Measurements from ENCODE around the gene ENDOV.

ENDOV gene

GRCh38 chr17:80432961-80433550, 18.1 kb downstream of the ENDOV start:
- DNase-seq, result no peak

GRCh38 chr17:80433916-80434666, 19.1 kb downstream of the ENDOV start:
- DNase-seq, result no peak

DNA sequence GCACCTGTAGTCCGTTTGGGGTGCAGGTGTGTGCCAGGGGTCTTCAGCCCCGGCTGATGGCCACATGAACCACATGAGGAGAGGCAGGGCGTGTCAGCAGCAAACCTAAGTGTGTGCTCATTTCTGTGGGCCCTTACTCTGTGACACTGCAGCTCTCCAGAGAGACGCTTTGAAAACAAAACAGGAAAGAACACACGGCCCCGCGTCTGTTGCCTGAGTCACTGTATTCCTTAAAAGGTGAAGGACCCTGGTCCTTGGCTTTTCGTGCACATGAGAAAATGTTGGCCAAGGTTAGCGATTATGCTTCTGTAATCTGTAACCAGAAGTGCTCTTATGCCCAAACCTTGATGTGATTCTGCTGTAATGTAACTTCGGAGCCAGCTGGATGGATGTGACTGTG, 22.6 kb downstream of the ENDOV start:
- DNase-seq, result no peak

DNA sequence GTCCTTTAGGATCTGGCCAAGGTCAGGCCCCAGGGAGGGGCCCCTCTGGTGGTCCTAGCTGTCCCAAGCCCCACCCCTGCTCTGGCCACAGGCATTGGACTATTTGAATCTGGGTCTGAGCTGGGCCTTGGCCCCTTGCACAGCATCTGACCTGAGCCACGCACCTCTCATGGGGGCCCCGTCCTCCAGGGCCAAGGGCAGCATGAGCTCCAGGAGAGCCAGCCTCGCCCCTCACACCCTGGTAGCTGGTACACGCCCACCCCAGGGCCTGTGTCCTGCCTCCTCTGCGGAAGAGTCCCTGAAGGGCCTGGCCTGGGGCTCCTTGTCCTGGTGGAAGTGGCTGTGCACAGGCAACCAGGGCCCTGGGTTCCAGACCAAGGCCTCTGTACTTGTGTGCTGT, 23.8 kb downstream of the ENDOV start:
- DNase-seq, result no peak

- DNase-seq, result no peak
Observed at GRCh38 chr17:80439499-80439898, 24.5 kb downstream of the ENDOV start.

GRCh38 chr17:80441133-80441578, 26.2 kb downstream of the ENDOV start:
- peak; percentile 77 for DNase-seq

- no peak for DNase-seq
Observed at GRCh38 chr17:80441598-80442322, 26.8 kb downstream of the ENDOV start.

GRCh38 chr17:80442323-80442659, 27.3 kb downstream of the ENDOV start:
- no peak for DNase-seq

GRCh38 chr17:80442764-80443163, 27.8 kb downstream of the ENDOV start:
- no peak for DNase-seq

DNA sequence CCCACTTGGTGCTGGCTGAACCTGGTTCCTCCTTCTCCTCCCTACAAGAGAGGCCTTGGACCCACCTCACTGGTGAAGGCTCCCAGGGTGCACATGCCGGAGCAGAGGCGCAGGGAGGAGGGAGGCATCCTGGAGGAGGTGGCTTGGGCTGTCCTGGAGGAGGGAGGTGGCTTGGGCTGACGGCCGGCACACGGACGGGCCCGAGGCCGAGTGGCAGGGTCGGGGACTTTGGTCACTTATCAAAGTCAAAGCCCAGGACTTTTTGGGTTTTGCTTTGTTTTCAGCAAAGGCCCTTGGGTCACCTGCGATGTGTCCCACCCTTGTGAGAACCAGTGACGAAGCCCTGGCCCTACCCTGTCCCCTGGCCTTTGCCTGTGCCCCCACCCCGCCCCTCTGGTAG, 28.5 kb downstream of the ENDOV start:
- no peak for DNase-seq

DNA sequence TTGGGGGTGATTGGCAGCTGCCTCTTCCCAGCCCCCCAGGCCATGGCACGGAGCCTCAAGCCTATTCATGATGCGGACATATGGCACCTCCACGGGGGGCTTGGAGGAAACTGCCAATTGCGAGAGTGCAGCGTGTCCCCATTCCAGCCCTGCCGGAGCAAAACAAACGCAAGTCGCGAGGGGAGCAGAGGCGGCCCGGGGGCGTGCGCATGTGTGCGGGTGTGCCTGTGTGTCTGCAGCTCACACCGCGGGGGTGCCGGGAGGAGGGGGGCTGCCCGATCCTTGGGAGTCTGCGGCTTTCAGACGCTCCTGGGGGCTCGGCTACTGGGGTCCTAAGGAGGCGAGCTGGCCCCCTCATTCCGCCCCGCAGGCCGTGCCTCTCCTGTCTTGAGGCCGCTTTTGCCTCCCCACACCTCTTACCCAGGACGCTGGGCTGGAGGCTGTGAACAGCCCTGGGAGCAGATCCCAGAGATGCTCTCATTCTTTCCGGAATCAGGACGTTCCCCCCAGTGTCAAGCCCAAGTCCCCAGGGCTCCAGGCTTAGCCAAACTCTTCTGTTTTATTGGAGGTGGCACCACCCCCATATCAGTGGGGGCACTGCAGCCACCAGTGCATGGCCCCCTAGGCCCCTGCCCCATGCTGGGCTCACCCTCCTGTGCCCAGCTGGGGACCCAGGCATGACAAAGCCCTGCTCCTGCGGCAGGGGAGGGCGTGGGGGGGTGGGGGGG, 29.1 kb downstream of the ENDOV start:
- DNase-seq, result peak; percentile 19

GRCh38 chr17:80444644-80444979, 29.6 kb downstream of the ENDOV start:
- DNase-seq, result no peak

GRCh38 chr17:80445007-80445725, 30.2 kb downstream of the ENDOV start:
- DNase-seq, result peak; percentile 70

DNA sequence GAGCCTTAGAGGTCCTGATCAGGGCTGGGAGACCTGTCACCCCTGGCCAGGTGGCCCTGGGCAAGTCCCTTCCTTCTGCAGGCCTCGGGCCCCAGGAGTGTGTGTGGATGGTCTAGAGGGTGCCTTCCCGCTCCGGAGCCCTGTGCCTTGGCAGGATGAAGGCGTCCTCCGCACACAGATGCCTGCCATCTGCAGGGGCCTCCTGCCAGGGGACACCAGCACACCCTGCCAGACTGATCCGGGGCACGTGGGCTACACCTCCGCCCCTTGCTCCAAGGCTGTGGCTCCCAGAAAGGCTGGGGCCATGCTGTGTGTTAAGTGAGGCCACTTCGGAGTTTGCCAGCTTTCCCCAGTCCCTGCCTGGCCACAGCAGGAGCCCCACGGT, 30.8 kb downstream of the ENDOV start:
- DNase-seq, result no peak

GRCh38 chr17:80446645-80447405, 31.9 kb downstream of the ENDOV start:
- DNase-seq, result no peak

GRCh38 chr17:80447790-80448189, 32.8 kb downstream of the ENDOV start:
- no peak for DNase-seq

DNA sequence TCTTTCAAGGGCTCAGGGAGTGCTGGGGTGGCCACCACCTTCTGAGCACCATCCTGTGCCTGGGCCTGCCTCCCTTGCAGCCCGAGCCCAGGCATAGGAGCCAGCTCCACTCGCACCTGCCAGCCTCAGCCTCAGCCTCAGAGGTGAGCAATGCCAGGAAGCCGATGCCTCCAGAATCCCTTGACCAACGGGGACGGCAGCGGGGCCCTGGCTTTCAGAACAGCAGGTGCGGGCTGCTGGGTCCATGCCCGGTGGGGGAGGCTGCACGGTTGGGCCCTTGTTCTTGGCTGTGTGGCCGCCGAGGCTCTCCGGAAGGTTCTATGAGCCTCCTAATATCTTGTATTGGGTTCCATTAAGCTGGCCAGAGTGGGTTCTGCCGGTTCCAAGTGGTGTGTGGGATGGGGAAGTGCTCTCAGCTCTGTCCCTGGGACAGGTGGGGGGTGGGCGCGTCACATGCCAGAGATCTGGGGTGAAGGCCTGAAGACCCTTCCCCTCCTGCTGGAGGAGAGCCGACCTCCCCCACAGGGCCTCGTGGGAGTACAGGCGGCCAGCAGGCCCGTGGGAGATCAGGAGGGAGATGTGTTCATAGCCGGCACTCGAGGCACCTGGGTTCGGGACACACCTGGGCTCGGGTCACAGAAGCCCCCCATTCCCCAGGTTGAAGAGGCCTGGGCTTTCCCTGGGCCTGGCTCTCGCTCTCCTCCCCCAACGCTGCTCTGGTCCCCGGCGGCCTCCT, 34.4 kb downstream of the ENDOV start:
- DNase-seq, result no peak

DNA sequence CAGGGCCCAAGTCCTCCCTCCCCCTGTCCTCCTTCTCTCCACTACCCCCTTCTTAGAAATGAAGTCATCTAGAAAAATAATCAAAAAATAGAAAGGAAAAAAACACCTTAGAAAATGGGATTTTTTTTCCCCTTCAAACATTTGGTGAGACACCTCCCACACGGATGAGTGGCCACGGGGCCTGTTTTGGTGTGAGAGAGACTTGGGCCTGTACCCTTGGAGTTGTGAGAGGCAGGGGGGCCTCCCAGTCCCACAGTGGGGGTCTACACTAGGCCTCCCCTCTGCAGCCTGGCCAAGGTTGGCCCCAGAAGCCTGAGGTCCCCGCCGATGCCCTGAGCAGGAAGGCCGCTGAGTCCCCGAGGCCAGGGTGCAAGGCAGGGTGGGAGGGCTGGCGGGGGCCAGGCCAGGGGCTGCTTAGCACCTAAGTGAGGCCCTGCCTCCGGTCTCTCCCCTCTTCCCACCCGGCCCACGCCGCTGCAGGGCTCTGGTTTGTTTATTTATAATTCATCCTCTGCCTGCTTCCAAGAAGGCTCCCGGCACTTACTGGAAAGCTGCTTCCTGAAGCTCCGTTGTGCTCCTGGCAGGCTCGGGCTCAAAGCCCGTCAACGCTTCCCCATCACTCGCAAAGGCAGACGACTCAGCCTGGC, 35.1 kb downstream of the ENDOV start:
- DNase-seq, result no peak

GRCh38 chr17:80451104-80451775, 36.3 kb downstream of the ENDOV start:
- no peak for DNase-seq

GRCh38 chr17:80452173-80452915, 37.4 kb downstream of the ENDOV start:
- DNase-seq, result no peak

Data from NCI-H1436 (cell line).